Left ventricle myocardium superior (tissue), 1 donor: ENCODE results near the gene ARR3. TPM values are rescaled to one million over a fixed set of nuclear protein-coding genes. Genes with fewer than 3 reads are reported as not detected.
"Not testable (repeated sequence)": the region's sequence is repeated elsewhere in the genome, so short reads cannot be mapped to it uniquely, and the experiment has no call there.

Experiments
- ATAC-seq: fragments of 200-7000 bp; cut with Tn5 transposase; one replicate; pipeline ENCODE4 v1.9.1; 2020; ENCODE audit warnings: mild to moderate bottlenecking, moderate library complexity
- DNase-seq: peaks from one replicate; pipeline ENCODE4 v3.0.0-alpha.2; 2020
- intact Hi-C: fragments of 100-400 bp; cut with micrococcal nuclease; formaldehyde crosslinking; loops from one replicate; pipeline ENCODE4 v1.11.0; 2022
- total RNA-seq: library from RNA; stranded (reverse); fragmentation: NEBNext Ultra II Directional; extraction: Animal tissue kit (Norgen Biotek cat#: 25700); gene quantifications from one replicate; pipeline ENCODE4 v1.2.1, GENCODE V29; 2021
- donor health status: DM: no; HTN: yes; CAD: no; lungs with severe emphysema.

The ARR3 gene
- total RNA-seq, 1 donor from 2014 or later, result not detected

DNA sequence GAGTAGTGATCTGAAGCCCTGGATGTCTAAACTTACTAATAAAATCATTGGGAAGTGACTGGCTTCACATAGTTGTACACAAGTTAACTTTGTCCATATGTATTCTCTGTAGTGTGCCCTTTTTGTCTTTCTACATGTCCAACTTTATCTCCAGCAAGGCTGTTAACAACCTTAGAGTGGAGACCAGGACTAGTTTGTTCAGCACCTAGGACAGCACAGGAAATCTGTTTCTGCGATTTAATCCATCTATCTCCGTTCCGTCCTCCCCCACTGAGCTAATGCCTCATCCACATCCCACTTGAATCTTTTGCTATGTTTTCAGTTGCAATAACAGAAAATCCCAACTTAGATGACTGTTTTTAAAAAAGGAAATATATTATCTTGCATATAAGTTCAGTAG is 3.4 kb upstream of the ARR3 start:
- ATAC-seq (no peak), DNase-seq (no peak)
- intact Hi-C loops, result no loop called here

DNA sequence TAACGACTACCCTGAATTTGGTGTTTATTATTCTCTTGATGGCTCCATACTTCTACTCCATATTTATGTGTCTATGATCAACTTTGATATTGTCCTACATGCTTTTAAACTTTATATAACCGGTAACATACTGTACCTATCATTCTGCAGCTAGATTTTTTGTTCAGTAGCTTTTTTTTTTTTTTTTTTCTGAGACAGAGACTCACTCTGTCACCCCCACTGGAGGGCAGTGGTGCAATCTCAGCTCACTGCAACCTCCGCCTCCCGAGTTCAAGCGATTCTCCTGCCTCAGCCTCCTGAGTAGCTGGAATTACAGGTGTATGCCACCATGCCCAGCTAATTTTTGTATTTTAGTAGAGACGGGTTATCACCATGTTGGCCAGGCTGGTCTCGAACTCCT is 5.9 kb downstream of the ARR3 start:
- intact Hi-C loops, ATAC-seq, DNase-seq: not testable (repeated sequence)

DNA sequence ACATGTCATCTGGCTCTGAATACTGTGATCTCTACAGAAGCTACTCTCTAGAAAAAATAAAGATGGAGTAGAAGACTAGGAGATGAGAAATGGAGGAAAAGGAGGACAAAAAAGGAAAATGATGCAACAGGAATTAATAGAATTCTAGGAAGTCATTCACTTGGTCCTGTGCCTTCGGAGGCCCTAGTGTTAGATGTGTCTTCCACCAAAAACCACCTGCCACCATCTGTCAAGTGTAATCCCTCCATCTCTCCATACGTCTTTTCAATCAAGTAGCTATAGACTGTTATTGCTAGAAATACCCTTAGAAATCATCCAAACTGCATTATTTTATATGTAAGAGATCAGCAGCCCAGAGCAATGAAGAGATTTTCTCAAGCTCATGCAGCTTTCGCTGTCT is 10.9 kb downstream of the ARR3 start:
- intact Hi-C loops, result no loop called here
- no peak for DNase-seq
- no peak for ATAC-seq

DNA sequence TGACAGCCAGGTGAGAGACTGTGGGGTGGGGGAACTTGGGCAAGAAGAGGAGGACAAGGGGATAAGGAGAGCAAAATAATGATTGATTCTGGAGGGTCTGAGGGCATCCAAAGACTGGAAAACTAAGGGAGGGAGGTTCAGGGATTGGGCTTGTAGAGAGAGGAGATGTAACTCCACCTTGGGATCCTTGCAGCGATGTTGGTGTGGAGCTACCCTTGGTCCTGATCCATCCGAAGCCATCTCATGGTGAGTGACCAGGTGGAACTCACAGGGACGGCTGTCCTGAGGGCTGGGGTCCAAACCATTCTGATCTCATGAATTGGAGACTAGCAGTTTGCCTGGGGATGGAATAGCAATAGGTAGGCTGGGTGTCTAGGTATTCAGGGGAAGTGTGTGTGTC is 12.4 kb downstream of the ARR3 start:
- no peak for DNase-seq
- ATAC-seq, result no peak
- intact Hi-C loops, result no loop called here

DNA sequence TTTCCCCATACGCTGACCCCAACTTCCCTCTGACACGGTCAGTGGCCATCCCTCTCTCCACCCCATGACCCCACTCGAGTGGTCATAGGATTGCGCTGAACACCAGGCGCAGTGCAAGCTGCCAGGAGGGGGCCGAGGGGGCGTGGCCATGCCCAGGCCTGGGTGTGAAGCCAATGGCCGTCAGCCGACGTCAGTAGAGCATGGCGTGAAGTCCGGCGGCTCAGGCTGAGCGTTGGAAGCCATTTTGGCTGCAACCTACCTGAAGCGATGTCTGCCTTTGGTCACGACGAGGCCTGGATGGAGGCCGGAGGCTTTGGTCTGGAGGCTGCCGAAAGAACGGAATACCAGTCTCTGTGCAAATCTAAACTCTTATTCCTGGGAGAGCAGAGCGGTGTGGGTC is 13.8 kb downstream of the ARR3 start, which contains the start of gene RAB41:
RAB41 (plus strand) TSS at position 222 of the 400 bp plus-strand sequence; CDS start at position 268, 46 bp downstream.
- intact Hi-C loops, result no loop called here
- DNase-seq (no peak), ATAC-seq (no peak)

DNA sequence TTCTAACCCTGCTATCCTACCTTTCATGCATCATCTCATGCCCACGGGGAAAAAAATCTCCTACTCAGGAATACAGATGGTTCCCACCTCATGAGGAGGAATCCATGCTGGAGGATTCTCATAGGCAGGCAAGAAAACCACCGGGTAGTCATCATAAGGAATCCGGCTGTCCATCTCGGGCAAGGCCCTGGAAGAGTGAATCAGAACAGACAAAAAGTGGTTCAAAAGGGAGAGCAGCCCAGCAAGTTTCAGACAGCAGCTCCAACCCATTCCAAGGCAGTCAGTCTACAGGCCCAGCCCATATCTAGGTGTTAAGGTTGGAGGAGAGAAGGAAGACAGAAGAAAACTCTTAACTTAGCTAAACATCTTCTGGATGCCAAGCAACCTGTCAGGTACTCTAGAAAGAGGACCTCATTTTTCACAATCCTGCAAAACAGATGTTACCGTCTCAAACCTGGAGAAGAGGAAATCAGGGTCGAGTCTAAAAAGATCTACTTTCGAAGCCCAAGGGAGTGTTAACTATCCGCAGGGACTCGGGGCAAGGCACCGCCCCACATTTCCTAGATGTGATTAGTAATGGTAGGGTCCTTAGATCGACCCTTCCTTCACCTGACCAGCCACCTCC is 21.1 kb downstream of the ARR3 start:
- ATAC-seq, result no peak
- intact Hi-C loops, result no loop called here
- no peak for DNase-seq

DNA sequence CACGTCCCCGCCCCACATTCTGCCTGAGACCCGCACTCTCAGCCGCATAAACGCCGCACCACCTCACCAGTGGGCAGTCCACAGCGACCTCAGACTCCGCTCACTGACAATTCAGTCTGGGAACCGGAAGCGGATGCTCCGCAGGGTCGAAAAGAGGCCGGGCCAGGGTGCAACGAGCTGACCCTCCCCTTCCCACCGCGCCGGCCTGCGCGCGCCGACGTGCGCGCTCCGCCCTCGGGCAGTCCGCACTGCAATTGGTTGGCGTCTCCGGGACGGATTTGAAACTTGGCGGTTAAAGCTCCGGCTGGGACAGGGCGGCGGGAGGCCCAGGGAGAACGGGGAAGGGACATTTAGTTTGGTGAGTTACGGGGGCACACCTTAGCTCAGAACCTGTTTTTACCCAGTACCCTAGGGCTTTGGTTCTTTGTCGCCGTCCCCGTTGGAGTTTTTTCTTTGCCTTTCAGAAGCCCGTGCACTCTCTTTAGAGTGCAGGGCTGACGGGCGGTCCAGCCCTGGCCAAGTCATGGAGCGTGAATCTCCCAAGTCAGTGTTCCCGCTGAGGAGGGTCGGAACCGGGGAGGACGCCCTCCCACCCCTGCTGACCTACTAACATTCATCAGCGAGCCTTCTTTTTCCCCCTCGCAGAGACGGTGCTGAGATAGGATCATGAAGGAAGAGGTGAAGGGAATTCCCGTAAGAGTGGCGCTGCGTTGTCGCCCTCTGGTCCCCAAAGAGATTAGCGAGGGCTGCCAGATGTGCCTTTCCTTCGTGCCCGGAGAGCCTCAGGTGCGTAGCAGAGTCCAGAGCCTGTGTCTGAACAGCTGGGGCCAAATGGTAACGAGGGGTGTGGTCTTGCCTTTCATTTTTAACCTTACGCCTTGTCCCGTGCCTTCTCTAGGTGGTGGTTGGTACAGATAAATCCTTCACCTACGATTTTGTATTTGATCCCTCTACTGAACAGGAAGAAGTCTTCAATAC is 21.9 kb downstream of the ARR3 start, which contains the start of the genes KIF4A and PDZD11:
KIF4A (plus strand) TSS at position 312 of the 978 bp plus-strand sequence; CDS start at position 667, 355 bp downstream.
PDZD11 (minus strand) TSS at position 135 of the 978 bp plus-strand sequence. CDS start 586 bp downstream, outside the sequence.
- ATAC-seq, result peak; percentile 100
- intact Hi-C loops, result no loop called here
- DNase-seq, result peak; percentile 85

DNA sequence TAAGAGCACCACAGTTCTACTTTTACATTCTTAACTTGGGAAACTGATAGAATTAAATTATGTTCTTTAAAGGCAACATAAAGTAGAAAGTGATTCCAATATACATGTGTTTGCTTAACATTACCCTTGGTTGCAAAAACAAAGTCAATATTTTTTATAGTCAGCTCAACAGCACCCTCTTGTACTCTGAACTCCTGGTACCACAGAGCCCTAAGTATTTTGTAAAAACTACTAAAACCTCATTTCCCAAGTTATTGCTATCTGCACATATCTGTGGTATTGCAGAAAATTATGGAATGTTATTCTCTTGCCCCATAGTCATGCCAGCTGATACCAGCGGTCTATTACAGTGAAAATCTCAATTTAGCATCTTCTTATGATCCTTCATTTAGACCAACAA is 24.7 kb downstream of the ARR3 start:
- intact Hi-C loops, result no loop called here
- no peak for ATAC-seq

DNA sequence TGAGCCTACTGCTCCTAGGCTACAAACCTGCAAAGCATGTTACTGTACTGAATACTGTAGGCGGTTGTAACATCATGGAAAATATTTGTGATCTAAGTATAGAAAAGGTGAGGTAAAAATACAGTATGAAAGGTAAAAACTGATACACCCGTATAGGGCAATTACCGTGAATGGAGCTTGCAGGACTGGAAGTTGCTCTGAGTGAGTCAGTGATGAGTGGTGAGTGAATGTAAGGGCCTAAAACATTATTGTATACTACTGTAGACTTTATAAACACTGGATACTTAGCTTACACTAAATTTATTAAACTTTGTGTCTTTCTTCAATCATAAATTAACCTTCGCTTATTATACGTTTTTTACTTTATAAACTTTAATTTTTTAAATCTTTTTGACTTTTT is 25.5 kb downstream of the ARR3 start:
- ATAC-seq, result no peak
- intact Hi-C loops, result no loop called here
- DNase-seq, result no peak

More for the DNA sequence above, 24.7 kb downstream of the ARR3 start:
- DNase-seq, result no peak

DNA sequence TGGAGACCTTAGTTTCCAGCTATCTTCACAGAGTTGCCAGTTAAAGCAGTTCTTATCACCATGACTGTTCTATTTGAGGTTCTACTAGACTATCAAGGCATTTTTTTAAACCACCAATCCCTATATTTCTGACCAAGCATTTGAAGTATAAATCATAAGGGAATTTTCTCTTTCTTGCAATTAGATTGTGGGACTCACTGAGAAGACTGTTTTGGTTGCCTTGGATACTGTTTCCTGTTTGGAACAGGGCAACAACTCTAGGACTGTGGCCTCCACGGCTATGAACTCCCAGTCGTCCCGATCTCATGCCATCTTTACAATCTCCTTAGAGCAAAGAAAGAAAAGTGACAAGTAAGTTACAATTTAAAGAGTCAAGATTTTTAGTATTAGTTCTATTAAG is 33.6 kb downstream of the ARR3 start:
- no peak for DNase-seq
- intact Hi-C loops, result no loop called here
- no peak for ATAC-seq

DNA sequence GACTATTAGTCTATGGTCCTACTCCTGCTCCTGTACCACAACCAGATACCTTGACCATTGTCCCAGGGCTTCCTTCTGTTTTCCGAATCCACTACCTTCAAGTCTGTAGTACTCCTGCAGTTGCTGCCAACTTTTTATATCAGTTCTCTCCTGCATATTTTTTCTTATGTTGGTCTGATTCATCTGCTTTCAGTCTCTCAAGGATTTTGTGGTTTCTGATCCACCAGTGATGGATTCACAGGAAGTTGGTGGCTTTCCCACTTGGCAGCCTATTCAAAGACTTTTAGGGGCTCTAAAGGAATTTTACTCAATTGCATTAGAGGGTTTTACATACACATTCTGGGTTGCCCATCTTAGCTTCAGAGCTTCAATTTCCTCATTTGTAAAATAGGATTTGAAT is 45.4 kb downstream of the ARR3 start:
- ATAC-seq, result no peak
- intact Hi-C loops, result no loop called here
- DNase-seq, result no peak

DNA sequence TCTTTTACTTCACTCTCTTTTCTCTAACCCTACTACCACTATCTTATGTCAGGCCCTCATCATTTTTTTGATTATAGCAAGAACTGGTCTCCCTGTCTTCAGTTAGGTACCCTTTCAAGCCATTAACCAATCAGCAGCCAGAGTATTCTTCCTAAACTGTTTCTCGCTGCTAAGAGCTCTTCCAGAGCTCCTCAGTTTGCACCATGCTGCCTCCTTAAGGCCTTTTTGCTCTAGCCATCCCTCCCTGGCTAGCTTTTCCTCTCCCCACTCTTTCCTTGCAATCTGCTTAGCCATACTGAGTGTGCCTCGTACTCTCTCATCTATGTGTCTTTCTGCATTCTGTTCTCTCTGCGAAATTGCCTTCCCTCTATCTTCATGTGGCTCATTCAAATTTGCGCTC is 54.6 kb downstream of the ARR3 start:
- DNase-seq, result no peak
- intact Hi-C loops, result no loop called here
- ATAC-seq, result no peak

DNA sequence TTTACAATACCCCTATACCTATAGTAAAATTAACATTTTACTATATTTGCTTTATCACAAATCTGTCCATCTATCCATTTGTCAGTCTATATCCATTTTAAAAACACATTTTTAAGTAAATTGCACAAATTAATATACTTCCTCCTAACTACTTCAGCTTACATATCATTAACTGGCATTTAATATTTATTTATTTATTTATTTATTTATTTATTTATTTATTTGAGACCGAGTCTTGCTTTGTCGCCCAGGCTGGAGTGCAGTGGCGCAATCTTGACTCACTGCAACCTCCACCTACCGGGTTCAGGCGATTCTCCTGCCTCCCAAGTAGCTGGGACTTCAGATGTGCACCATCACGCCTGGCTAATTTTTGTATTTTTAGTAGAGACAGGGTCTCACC is 55.5 kb downstream of the ARR3 start:
- intact Hi-C loops, result not testable (repeated sequence)

DNA sequence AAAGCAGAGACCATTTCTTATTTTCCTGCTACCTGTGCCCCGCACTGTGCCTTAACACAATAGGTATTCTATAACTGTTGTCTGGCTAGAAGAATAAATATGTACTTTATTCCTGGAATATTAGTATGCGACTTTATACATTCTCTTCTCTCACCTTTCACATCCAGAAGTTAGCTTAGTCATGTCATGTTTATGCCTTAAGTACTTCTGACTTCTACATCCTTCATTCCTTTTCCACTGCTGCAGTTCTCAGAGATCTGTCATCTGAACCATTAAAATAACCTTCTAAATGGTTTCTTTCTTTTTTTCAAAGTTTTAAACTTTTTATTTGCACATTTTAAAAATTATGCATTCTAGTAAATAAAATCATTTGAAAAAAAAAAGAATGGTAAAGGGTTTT is 56.2 kb downstream of the ARR3 start:
- ATAC-seq, result no peak
- intact Hi-C loops, result no loop called here

More for the DNA sequence above, 55.5 kb downstream of the ARR3 start:
- DNase-seq, ATAC-seq: not testable (repeated sequence)

DNA sequence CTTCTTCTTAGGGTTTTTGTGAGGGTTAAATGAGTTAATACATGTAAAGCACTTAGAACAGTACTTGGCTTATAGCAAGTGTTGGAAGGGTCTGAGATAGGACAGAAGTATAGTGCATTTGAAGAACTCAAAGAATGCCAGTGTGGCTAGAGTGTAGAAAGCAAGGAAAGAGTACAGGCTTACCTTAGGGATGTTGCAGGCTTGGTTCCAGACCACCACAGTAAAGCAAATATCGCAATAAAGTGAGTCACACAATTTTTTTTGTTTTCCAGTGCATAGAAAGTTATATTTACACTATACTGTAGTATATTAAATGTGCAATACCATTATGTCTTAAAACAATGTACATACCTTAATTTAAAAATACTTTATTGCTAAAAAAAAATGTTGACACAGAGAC is 63.0 kb downstream of the ARR3 start:
- ATAC-seq (no peak), DNase-seq (no peak)
- intact Hi-C loops, result no loop called here

More for the DNA sequence above, 56.2 kb downstream of the ARR3 start:
- no peak for DNase-seq

Other genes with a start within 250 kb of the ARR3 start
- gene AWAT2, start 218.4 kb upstream of the ARR3 start, total RNA-seq, result not detected
- gene OTUD6A, start 205.9 kb upstream of the ARR3 start, total RNA-seq, result not detected
- 59.0 TPM for gene IGBP1, start 134.9 kb upstream of the ARR3 start, total RNA-seq
- not detected for gene DGAT2L6, start 90.9 kb upstream of the ARR3 start, total RNA-seq
- not detected for gene AWAT1, start 33.7 kb upstream of the ARR3 start, total RNA-seq
- gene P2RY4, start 8.1 kb upstream of the ARR3 start, total RNA-seq, result not detected
- gene RAB41, start 13.8 kb downstream of the ARR3 start, total RNA-seq, result not detected
- gene PDZD11, start 21.6 kb downstream of the ARR3 start, total RNA-seq, result 33.7 TPM
- 0.40 TPM for gene KIF4A, start 21.8 kb downstream of the ARR3 start, total RNA-seq
- gene GDPD2, start 155.0 kb downstream of the ARR3 start, total RNA-seq, result not detected
- gene DLG3, start 176.5 kb downstream of the ARR3 start, total RNA-seq, result 11.5 TPM